C4-2B (cell line): ENCODE data around the gene DOCK10.

Experiments
- ZFX ChIP-seq: fragments of 450-650 bp; IDR thresholded peaks from 2 replicates; pipeline ENCODE4 v1.6.1; 2017
- TF ChIP-seq, protein P1 (sequence below): fragments of 450-650 bp; conservative IDR thresholded peaks from 2 replicates; pipeline ENCODE4 v1.5.1; 2017; ENCODE audit warnings: mild to moderate bottlenecking

GRCh38 chr2:224764565-224765236 lies 277.6 kb downstream of the DOCK10 start:
- TF ChIP-seq, protein P1, sequence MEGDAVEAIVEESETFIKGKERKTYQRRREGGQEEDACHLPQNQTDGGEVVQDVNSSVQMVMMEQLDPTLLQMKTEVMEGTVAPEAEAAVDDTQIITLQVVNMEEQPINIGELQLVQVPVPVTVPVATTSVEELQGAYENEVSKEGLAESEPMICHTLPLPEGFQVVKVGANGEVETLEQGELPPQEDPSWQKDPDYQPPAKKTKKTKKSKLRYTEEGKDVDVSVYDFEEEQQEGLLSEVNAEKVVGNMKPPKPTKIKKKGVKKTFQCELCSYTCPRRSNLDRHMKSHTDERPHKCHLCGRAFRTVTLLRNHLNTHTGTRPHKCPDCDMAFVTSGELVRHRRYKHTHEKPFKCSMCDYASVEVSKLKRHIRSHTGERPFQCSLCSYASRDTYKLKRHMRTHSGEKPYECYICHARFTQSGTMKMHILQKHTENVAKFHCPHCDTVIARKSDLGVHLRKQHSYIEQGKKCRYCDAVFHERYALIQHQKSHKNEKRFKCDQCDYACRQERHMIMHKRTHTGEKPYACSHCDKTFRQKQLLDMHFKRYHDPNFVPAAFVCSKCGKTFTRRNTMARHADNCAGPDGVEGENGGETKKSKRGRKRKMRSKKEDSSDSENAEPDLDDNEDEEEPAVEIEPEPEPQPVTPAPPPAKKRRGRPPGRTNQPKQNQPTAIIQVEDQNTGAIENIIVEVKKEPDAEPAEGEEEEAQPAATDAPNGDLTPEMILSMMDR, result no peak
- no peak for TF ChIP-seq ZFX
